Type B pancreatic cell (in vitro differentiated cells): Measurements from ENCODE around the gene DAD1. TPM values are rescaled to one million over a fixed set of nuclear protein-coding genes. Genes with fewer than 3 reads are reported as not detected.
"Not testable (repeated sequence)": the region's sequence is repeated elsewhere in the genome, so short reads cannot be mapped to it uniquely, and the experiment has no call there.

Source experiments
- DNase-seq: peaks from one replicate; pipeline ENCODE4 v3.0.0; 2021; ENCODE audit warnings: mixed read lengths; ENCODE audit not compliant: unreplicated experiment; ENCODE audit errors: extremely low spot score
- H3K27ac Mint-ChIP-seq: 2 replicates; pipeline ENCODE4 v1.8.0; 2021; ENCODE audit warnings: mild to moderate bottlenecking, mixed read lengths
- H3K27me3 Mint-ChIP-seq: 2 replicates; pipeline ENCODE4 v1.8.0; 2021; ENCODE audit warnings: mixed read lengths
- H3K36me3 Mint-ChIP-seq: 2 replicates; pipeline ENCODE4 v1.8.0; 2021; ENCODE audit warnings: mixed read lengths
- H3K4me1 Mint-ChIP-seq: one replicate; pipeline ENCODE4 v1.8.0; 2021; ENCODE audit warnings: mixed read lengths; ENCODE audit not compliant: unreplicated experiment
- H3K4me3 Mint-ChIP-seq: 2 replicates; pipeline ENCODE4 v1.8.0; 2021; ENCODE audit warnings: mild to moderate bottlenecking, mixed read lengths
- H3K9me3 Mint-ChIP-seq: 2 replicates; pipeline ENCODE4 v1.8.0; 2021; ENCODE audit warnings: mixed read lengths
- total RNA-seq: library from RNA; stranded (reverse); gene quantifications from 2 replicates; pipeline ENCODE4 v1.2.1, GENCODE V29; 2021; ENCODE audit warnings: low replicate concordance
- TF ChIP-seq, protein P1 (sequence below): fragments of 200-600 bp; sonication (generic); conservative IDR thresholded peaks from 2 replicates; pipeline ENCODE4 v1.5.0; 2021; ENCODE audit warnings: antibody characterized with exemption, mild to moderate bottlenecking

DAD1 gene
- total RNA-seq, 1 donor from 2014 or later, result 191 TPM

- DNase-seq, result no peak
- Mint-ChIP-seq H3K36me3 (peaks cover 4% of the 10 kb centered on the region), H3K9me3 (no peaks in the 10 kb centered on the region), H3K4me3 (no peak overlapping the region), H3K4me1 (peaks cover 31% of the 10 kb centered on the region), H3K27me3 (peaks cover 52% of the 10 kb centered on the region), H3K27ac (no peak overlapping the region)
- TF ChIP-seq, protein P1, sequence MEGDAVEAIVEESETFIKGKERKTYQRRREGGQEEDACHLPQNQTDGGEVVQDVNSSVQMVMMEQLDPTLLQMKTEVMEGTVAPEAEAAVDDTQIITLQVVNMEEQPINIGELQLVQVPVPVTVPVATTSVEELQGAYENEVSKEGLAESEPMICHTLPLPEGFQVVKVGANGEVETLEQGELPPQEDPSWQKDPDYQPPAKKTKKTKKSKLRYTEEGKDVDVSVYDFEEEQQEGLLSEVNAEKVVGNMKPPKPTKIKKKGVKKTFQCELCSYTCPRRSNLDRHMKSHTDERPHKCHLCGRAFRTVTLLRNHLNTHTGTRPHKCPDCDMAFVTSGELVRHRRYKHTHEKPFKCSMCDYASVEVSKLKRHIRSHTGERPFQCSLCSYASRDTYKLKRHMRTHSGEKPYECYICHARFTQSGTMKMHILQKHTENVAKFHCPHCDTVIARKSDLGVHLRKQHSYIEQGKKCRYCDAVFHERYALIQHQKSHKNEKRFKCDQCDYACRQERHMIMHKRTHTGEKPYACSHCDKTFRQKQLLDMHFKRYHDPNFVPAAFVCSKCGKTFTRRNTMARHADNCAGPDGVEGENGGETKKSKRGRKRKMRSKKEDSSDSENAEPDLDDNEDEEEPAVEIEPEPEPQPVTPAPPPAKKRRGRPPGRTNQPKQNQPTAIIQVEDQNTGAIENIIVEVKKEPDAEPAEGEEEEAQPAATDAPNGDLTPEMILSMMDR, result no peak
Observed at GRCh38 chr14:22544881-22545420, 44.1 kb downstream of the DAD1 start.

DNA sequence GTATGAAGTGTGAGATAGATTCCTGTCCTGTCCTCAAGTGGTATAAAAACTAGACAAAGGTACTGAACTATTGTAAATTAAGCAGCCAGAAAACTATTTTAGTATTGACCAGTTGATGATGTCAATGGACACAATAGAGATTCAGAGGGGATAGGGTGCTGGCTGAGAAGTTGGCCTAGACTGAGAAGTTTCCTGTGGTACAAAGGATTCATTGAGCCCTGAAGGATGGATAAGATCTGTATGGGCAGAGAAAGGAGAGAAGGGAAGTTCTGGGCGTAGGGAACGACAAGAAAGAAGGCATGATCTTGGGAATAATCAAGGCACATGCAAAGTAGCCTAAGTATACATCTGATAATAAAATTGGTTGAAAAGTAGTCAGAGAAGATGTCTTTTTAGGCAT lies 44.6 kb downstream of the DAD1 start:
- Mint-ChIP-seq H3K36me3 (peaks cover 4% of the 10 kb centered on the region), H3K27ac (no peak overlapping the region), H3K27me3 (peaks cover 55% of the 10 kb centered on the region), H3K4me3 (no peak overlapping the region), H3K9me3 (no peaks in the 10 kb centered on the region), H3K4me1 (peaks cover 26% of the 10 kb centered on the region)
- DNase-seq, result no peak
- TF ChIP-seq, protein P1, result no peak

GRCh38 chr14:22543570-22544357 lies 45.3 kb downstream of the DAD1 start:
- not testable (repeated sequence) for H3K36me3 Mint-ChIP-seq, H3K27ac Mint-ChIP-seq, DNase-seq, H3K9me3 Mint-ChIP-seq, H3K4me3 Mint-ChIP-seq
- Mint-ChIP-seq H3K4me1 (peaks cover 20% of the 10 kb centered on the region), H3K27me3 (peaks cover 61% of the 10 kb centered on the region)

- TF ChIP-seq, protein P1, result no peak
- H3K27me3 Mint-ChIP-seq, result peaks cover 55% of the 10 kb centered on the region
- H3K4me1 Mint-ChIP-seq, result peaks cover 19% of the 10 kb centered on the region
- DNase-seq, result no peak
- H3K36me3 Mint-ChIP-seq, result peaks cover 4% of the 10 kb centered on the region
- no peaks in the 10 kb centered on the region for H3K9me3 Mint-ChIP-seq
- H3K27ac Mint-ChIP-seq, result no peak overlapping the region
- no peak overlapping the region for H3K4me3 Mint-ChIP-seq
Observed at GRCh38 chr14:22542360-22542759, 46.7 kb downstream of the DAD1 start.

DNA sequence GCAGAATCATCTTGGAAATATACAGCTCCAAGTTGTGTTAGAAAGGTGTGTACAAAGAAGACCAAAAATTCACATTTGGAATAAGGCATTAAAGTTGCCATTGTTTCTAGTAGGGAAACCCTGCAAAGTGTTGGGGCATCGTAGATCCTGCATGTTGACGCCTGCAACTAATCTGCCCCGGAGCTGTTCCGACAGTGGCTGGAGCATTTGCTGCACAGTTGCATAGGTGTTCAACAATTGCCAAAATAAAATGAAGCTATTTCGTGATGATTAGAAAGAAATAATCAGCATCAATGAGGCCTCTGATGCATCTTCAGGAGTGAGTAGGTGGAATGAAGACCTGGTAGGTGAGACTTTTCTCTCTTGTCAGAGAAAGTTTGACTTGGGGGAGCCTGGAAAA lies 47.3 kb downstream of the DAD1 start:
- TF ChIP-seq, protein P1, result no peak
- DNase-seq, result no peak
- H3K9me3 Mint-ChIP-seq, result no peaks in the 10 kb centered on the region
- peaks cover 60% of the 10 kb centered on the region for H3K27me3 Mint-ChIP-seq
- H3K4me3 Mint-ChIP-seq, result no peak overlapping the region
- H3K36me3 Mint-ChIP-seq, result peaks cover 4% of the 10 kb centered on the region
- no peak overlapping the region for H3K27ac Mint-ChIP-seq
- peaks cover 19% of the 10 kb centered on the region for H3K4me1 Mint-ChIP-seq

- Mint-ChIP-seq H3K9me3 (no peaks in the 10 kb centered on the region), H3K27me3 (peaks cover 60% of the 10 kb centered on the region), H3K4me1 (peaks cover 11% of the 10 kb centered on the region), H3K36me3 (peaks cover 4% of the 10 kb centered on the region), H3K27ac (no peak overlapping the region), H3K4me3 (no peak overlapping the region)
- DNase-seq, result no peak
- TF ChIP-seq, protein P1, result no peak
Observed at GRCh38 chr14:22540811-22541360, 48.1 kb downstream of the DAD1 start.
